ENCODE results near the gene CBFA2T3.
"Not testable (repeated sequence)": the region's sequence is repeated elsewhere in the genome, so short reads cannot be mapped to it uniquely, and the experiment has no call there.

CBFA2T3 gene

DNA sequence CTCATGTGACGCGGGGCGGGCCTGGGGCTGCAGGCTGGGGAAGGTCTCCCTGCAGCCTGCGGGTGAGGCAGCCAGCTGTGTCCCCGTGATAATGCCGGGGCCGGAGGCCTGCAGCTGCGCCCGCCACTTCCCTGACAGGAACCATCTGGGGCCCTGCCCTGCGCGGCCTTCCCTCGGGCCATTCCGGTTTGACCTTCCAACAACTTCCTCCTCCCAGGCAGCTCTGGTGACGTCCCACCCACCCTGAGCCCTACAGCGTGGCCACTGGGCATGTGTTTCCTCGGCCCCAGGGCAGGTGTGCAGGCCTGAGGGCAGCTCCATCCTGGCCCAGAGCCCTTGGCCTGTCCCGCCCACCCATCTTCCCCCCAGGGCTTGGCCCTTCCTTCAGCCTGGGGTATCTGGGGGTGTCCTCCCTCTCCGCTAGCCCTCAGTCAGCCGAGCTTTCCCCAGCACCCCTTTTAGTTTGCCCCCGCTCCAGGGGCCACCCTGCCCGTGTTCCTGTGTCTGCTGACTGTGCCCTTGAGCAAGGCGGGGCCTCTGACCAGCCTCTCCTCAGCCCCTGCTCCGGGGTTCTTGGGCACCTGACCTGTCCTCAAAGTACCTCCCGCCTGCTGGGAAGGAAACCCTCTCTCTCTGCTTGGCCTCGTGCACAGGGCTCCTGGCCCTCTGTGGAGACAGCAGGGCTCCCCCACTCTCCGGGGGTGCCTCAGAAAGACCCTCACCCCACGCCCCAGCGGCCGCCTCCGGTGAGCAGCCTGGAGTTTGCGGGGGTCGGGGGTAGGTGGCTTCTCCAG, at the start of gene CBFA2T3:
CBFA2T3 (minus strand) TSS at position 190 of the 794 bp plus-strand sequence. CDS start 400 bp downstream, outside the sequence.
- no peak for DNase-seq

DNA sequence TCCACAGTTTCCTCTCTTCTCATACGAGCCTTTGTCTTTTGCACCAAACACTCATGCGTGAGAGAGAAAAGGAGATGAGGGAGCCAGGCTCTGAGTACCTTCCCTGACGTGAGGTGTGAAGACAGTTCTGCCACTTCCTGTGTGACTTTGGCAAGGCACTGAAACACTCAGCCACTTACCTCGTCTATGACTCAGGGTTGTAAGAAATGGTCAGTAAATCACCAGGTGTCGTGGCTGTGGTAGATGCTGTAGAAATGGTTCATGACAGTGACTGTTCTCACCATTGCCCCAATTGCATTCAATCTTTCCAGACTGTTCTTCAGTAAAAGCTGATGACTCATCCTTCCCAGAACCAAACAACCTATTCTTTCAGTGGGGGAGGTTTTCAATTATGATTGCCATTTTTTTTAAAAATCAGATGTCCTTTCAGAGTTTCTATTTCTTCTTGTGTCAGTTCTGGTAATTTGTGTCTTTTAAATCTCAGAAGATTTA, 49.2 kb upstream of the CBFA2T3 start:
- DNase-seq, result no peak

DNA sequence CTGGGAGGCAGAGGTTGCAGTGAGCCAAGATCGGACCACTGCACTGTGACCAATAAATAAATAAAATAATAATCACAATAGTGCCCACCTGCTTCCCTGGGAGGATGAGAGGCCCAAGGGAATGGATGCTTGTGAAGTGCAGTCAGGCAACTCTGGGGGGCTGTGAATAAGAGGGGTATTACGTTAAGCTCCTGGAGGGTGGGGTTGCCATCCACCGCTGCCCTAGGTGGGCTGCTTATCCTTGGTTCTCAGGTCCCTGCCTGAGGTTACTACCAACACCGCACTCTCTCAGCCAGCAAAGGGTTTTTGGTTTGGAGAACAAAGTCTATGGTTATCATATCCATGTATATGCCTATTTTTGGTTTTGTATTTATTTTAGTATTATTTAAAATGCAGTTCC, 48.6 kb upstream of the CBFA2T3 start:
- DNase-seq, result no peak

- DNase-seq, result no peak
Observed at GRCh38 chr16:89024546-89025060, 47.6 kb upstream of the CBFA2T3 start.

GRCh38 chr16:89023621-89024511, 46.9 kb upstream of the CBFA2T3 start:
- no peak for DNase-seq

- DNase-seq, result no peak
Observed at GRCh38 chr16:89023151-89023551, 46.1 kb upstream of the CBFA2T3 start.

DNA sequence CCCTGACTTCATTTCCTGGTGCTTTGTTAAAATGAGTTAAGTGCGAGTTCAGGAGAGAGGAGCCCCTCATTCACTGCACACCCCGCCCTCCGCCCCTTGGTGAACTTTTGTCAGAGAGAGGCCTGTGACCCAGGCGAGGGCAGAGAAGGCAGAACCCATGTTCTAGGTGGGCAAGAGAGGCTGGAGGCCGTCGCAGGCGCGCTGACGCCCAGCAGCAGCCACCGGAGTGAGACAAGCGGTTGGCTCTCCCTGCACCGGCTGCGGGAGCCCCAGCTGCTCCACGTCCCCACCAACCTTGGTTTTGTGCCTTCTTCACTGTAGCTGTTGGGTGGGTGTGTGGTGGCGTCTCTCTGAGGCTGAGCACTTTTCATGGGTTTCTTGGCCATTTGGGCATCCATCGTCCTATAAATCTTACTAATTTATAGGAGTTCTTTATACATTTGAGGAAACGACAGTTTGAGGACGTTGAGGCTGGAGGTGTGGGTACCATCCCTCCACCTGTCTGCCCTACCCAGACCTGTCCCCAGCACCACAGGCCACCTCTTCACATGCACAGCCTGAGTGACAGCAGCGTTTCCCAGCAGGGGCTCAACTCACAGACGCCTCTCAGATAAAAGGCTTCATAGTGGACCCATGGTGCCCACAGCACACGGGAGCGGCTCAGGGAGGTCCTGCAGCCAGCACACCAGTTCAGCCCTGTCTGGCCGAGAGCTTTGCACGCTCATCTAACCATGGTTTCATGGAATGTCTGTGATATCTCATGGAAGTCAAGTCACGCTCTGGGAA, 45.2 kb upstream of the CBFA2T3 start:
- no peak for DNase-seq

DNA sequence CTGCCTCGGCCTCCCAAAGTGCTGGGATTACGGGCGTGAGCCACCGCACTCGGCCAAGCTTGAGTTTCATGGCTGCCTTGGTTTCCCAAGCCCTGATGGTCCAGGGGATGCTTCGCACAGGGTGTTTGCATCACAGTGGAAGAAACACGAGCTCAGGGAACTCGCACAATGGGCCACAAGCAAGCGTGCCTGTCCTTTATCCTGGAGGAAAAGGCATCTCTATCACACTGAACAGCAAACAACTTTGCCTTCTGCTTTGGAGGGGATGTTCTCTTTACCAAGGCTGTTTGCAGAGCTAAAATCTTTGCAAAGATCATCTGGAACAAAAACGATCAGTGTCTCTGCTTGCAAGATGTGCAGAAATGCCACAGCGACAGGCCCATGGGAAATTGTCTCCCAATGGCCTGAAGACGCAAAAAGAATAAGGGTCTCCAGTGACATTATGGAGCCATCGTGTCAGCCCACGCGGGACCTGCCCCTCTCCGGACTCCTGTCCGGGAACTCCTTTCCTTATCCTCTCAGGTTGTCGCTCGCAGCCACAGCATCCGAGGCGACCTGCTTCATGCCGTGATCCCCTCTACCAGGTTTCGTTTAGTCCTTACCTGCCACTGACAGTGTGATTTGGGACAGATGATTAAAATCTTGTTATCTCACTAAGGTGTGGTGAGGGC, 44.1 kb upstream of the CBFA2T3 start:
- DNase-seq, result no peak

DNA sequence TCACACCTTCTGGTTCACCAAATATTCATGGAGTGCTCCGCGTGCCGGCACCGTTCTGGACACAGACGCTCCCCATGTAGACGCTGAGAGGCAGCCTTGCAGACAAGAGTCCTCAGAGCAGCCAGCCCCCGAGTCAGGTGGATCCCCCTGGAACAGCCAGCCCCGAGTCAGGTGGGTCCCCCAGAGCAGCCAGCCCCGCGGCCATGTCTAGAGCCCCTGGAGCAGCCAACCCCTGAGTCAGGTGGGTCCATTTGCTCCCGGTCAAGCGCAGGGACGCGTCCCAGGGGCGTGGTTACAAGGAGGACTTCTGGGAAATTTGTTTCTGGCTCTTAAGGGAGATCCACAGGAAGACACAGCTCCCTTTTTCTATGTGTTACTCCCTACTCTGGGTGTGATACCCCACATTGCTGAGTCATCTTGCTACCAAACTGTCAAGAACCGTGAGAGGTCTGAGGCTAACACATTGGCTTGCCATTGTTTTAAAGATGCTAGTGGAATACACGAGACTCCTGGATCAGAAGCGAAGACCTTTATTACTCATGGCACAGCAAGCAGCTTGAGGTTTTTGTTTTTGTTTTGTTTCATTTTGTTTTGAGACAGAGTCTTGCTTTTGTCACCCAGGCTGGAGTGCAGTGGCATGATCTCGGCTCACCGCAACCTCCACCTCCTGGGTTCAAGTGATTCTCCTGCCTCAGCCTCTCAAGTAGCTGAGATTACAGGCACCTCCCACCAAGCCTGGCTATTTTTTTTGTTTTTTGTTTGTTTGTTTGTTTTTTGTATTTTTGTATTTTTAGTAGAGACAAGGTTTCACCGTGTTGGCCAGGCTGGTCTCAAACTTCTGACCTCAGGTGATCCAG, 43.3 kb upstream of the CBFA2T3 start:
- DNase-seq, result peak; percentile 11

- DNase-seq, result no peak
Observed at GRCh38 chr16:89019511-89019910, 42.5 kb upstream of the CBFA2T3 start.

GRCh38 chr16:89018282-89019158, 41.5 kb upstream of the CBFA2T3 start:
- DNase-seq, result no peak

DNA sequence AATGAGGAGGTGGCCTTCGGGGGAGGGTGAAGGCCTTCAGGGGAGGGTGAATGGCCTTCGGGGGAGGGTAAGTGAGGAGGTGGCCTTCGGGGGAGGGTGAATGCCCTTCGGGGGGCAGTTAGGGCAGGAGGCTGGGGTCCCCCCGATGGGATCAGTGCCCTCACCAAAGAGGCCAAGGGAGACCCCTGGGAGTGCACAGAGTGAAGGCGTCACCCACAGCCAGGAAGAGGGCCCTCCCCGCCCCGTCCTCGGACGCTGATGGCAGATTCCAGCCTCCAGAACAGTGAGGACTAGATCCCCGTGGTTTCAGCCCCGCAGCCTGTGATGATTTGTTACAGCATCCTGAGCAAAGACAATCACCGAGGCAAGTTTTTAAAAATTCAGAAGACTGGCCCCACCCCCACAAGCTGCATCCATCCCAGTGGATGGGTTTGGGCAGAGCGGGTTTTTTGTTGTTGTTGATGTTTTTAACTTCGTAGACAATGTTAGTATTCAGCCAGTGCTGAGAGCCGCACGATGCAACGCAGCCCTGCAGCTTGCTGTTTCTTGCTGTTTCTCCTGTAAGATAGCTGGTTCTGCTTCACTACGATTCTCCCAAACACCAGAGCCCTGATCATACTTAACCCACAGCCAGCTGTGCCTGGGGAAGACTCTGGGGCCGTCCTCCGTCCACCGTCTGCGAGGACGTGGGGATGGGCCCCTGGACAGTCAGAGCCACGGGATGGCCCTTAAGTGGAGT, 40.7 kb upstream of the CBFA2T3 start:
- no peak for DNase-seq

- DNase-seq, result not testable (repeated sequence)
Observed at GRCh38 chr16:89016561-89016960, 39.6 kb upstream of the CBFA2T3 start.

- DNase-seq, result no peak
Observed at GRCh38 chr16:89015271-89015859, 38.4 kb upstream of the CBFA2T3 start.

- DNase-seq, result no peak
Observed at GRCh38 chr16:89014403-89015230, 37.6 kb upstream of the CBFA2T3 start.

DNA sequence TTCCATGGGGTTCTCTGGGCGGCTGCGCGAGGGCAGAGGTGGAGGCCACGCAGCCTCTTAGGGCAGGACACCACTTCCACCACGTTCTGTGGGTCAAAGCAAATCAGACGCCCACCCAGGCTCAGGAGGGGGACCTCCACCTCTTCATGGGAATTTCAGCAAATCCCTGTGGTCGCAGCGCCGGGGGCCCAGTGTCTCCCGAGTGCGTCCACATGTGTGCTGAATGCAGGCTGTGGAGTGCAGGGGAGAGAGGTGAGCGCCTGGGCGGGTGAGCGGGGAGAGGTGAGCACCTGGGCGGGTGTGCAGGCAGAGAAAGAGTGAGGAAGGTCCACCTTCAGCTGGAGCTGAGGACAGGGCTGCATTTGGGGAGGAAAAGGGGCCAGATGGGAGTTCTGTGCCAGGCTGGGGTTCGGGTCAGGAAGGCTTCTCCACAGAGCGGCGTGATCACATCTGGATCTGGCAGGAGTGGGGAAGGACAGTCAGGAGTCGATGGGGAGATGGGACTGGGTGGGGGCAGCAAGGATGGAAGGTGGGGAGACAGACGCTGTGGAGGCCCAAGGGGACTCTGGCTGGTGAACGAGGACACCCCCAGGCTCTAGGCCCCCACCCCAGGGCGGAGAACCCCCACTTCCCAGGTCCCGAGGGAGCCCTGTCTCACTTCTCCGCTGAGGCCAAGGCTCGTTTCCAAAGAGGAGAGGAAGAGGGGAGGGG, 36.8 kb upstream of the CBFA2T3 start:
- no peak for DNase-seq

DNA sequence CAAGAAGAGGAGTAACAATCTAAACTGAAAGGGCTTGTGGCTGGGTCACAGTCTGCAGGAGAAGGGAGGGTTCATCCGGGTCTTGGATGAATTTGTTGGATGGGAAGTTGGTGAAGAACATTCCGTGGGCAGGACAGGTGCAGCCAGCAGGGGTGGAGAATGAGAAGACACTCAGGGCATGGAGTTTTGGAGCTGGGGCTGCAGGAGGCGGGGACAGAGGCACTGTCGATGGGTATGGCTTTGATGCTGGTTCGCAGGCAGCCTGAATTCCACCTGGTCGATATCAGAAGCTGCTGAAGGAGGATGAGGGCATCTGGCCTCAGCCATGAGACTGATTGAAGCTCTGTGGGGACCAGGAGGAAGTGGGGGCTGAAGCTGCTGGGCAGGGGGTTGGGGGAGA, 36.1 kb upstream of the CBFA2T3 start:
- no peak for DNase-seq

Data from COR-L47 (cell line).